ENCODE measurements around the gene F11R.

GRCh38 chr1:161046605-161047228 is 25.8 kb upstream of the F11R start:
- TF ChIP-seq POLR2A (IDR thresholded peaks at IDR 0.05) (no peak), EP300 (IDR thresholded peaks at IDR 0.05) (no peak), CTCF (IDR thresholded peaks at IDR 0.05) (no peak)
